GM12878 (cell line): Measurements from ENCODE around the gene LRSAM1. TPM values are rescaled to one million over a fixed set of nuclear protein-coding genes. Genes with fewer than 3 reads are reported as not detected.

Experiments
- ATAC-seq: fragments of 200-7000 bp; cut with Tn5 transposase; 3 replicates; pipeline ENCODE4 v1.9.1; 2020; ENCODE audit warnings: mild to moderate bottlenecking, moderate library complexity
- BruUV-seq: library from RNA; stranded (reverse); fragments of 400-500 nt; replicated peaks from 2 replicates; lab custom pipeline; 2021; lab: Mats Ljungman, UMichigan
- CTCF ChIA-PET: fragments of 300-600 bp; sonication (Branson Sonifier 250); formaldehyde crosslinking; extraction: SDS; loops from one replicate; lab custom pipeline; 2021; ENCODE audit warnings: inconsistent platforms; lab: Yijun Ruan, JAX
- POLR2A ChIA-PET: fragments of 350-600 bp; formaldehyde crosslinking; extraction: SDS; loops from one replicate; lab custom pipeline; 2021; ENCODE audit warnings: inconsistent platforms; lab: Charles Lee
- RAD21 ChIA-PET: fragments of 300-600 bp; sonication (Branson Sonifier 250); formaldehyde crosslinking; loops from one replicate; lab custom pipeline; 2023; ENCODE audit warnings: antibody characterized with exemption; ENCODE audit not compliant: unreplicated experiment; lab: Charles Lee
- SMC1A ChIA-PET: fragments of 300-600 bp; sonication (Branson Sonifier 250); formaldehyde crosslinking; loops from one replicate; lab custom pipeline; 2023; ENCODE audit not compliant: unreplicated experiment, uncharacterized antibody; lab: Charles Lee
- DNase-seq: peaks from one replicate; pipeline ENCODE4 v3.0.0-alpha.2; 2011; ENCODE audit warnings: low read depth, low spot score
- FAIRE-seq: peaks from 3 replicates; lab custom pipeline; 2011; peaks lifted over from hg19 to GRCh38; lab: Jason Lieb, UNC
- H2AFZ ChIP-seq: 2 replicates; pipeline ENCODE4 v1.6.0; 2011; ENCODE audit warnings: low read depth, low read length, control low read depth; ENCODE audit not compliant: control insufficient read depth
- H3K27ac ChIP-seq: 2 replicates; pipeline ENCODE4 v1.5.1; 2011; ENCODE audit warnings: control low read depth; ENCODE audit not compliant: control insufficient read depth, insufficient read depth
- H3K27me3 ChIP-seq, 2 experiments: replicated peaks in 1 of 2; 2 replicates each; pipeline versions ENCODE4 v1.6.0 to v1.6.1; 2011; ENCODE audit warnings: low read length in 1 of 2; ENCODE audit not compliant: control insufficient read depth in 2 of 2, insufficient read depth in 2 of 2
- H3K36me3 ChIP-seq, 2 experiments: 2 replicates each; pipeline ENCODE4 v1.5.1; 2011; ENCODE audit warnings: low read length in 1 of 2; ENCODE audit not compliant: control insufficient read depth in 2 of 2, insufficient read depth in 2 of 2
- H3K4me1 ChIP-seq: 2 replicates; pipeline ENCODE4 v1.6.1; 2011; ENCODE audit warnings: mild to moderate bottlenecking, low read length, moderate library complexity, mixed read lengths; ENCODE audit not compliant: control insufficient read depth, insufficient read depth
- H3K4me2 ChIP-seq: 2 replicates; pipeline ENCODE4 v1.6.0; 2011; ENCODE audit warnings: control low read depth; ENCODE audit not compliant: control insufficient read depth, insufficient read depth
- H3K4me3 ChIP-seq: fragments of 200-600 bp; sonication (generic); 2 replicates; pipeline ENCODE4 v1.5.1; 2016
- H3K79me2 ChIP-seq: 2 replicates; pipeline ENCODE4 v1.6.0; 2011; ENCODE audit warnings: low read length; ENCODE audit not compliant: control insufficient read depth, insufficient read depth
- H3K9ac ChIP-seq: 2 replicates; pipeline ENCODE4 v1.8.0; 2011; ENCODE audit warnings: low read length, control low read depth, mixed read lengths; ENCODE audit not compliant: control insufficient read depth, insufficient read depth
- H3K9me3 ChIP-seq: replicated peaks from 3 replicates; pipeline ENCODE4 v1.5.1; 2011; ENCODE audit warnings: mild to moderate bottlenecking, low read length; ENCODE audit not compliant: control insufficient read depth, insufficient read depth
- H4K20me1 ChIP-seq: 2 replicates; pipeline ENCODE4 v1.6.0; 2011; ENCODE audit not compliant: control insufficient read depth, insufficient read depth
- CHD2 ChIP-seq: IDR thresholded peaks from 2 replicates; pipeline ENCODE4 v1.6.1; 2011; ENCODE audit warnings: low read depth, low read length, improper control_type of control experiment, borderline replicate concordance
- CTCF ChIP-seq, 3 experiments: IDR thresholded peaks in 2 of 3; conservative IDR thresholded peaks in 1 of 3; 2 replicates each; pipeline ENCODE4 v1.5.1; 2011; ENCODE audit warnings: low read depth in 3 of 3, low read length in 3 of 3, mild to moderate bottlenecking in 3 of 3, control low read depth in 2 of 3, moderate library complexity in 2 of 3, inconsistent platforms in 1 of 3, mixed read lengths in 1 of 3; ENCODE audit not compliant: control insufficient read depth in 2 of 3, insufficient read depth in 1 of 3; ENCODE audit errors: extremely low read depth in 1 of 3
- DPF2 ChIP-seq: fragments of 450-650 bp; IDR thresholded peaks from 2 replicates; pipeline ENCODE4 v1.6.1; 2017; ENCODE audit warnings: mild to moderate bottlenecking
- FOXM1 ChIP-seq: IDR thresholded peaks from 2 replicates; pipeline ENCODE4 v1.6.1; 2012; ENCODE audit warnings: low read depth, mild to moderate bottlenecking, inconsistent platforms, low read length, moderate library complexity
- MEF2B ChIP-seq: fragments of 450-650 bp; IDR thresholded peaks from 2 replicates; pipeline ENCODE4 v1.6.1; 2018; ENCODE audit warnings: mild to moderate bottlenecking, moderate library complexity; ENCODE audit not compliant: partially characterized antibody, poor library complexity, severe bottlenecking
- NFXL1 ChIP-seq: fragments of 450-650 bp; IDR thresholded peaks from 2 replicates; pipeline ENCODE4 v1.6.1; 2017; ENCODE audit warnings: antibody characterized with exemption, mild to moderate bottlenecking, borderline replicate concordance
- NFYA ChIP-seq: IDR thresholded peaks from 2 replicates; pipeline ENCODE4 v1.6.1; 2011; ENCODE audit warnings: low read depth, mild to moderate bottlenecking, low read length, improper control_type of control experiment, borderline replicate concordance
- NR2C1 ChIP-seq: fragments of 450-650 bp; IDR thresholded peaks from 2 replicates; pipeline ENCODE4 v1.6.1; 2017; ENCODE audit warnings: antibody characterized with exemption, mild to moderate bottlenecking, moderate library complexity
- WGBS: methylation state at CpG from one replicate; pipeline ENCODE4 v1.1.6; 2016; ENCODE audit warnings: low lambda C conversion rate; ENCODE audit not compliant: insufficient replicate concordance, insufficient coverage; ENCODE audit errors: missing lambda C conversion rate; 5-methylcytosine and 5-hydroxymethylcytosine counted together
- in situ Hi-C: fragments of 300-500 bp; cut with MboI; formaldehyde crosslinking; loops from 9 replicates; pipeline ENCODE4 v1.14.3; 2018; ENCODE audit warnings: mixed read lengths
- intact Hi-C: fragments of 100-400 bp; cut with micrococcal nuclease; formaldehyde crosslinking; loops from one replicate; pipeline ENCODE4 v1.14.2; 2022; ENCODE audit not compliant: unreplicated experiment
- polyA plus RNA-seq, 11 experiments: library from polyadenylated mRNA; depleted of rRNA in 4 of 11; unstranded in 6 of 11; stranded (reverse) in 5 of 11; fragments of >200 nt; fragmentation: Nextera tagmentation in 4 of 11; fragmentation: Illumina TruSeq in 1 of 11; extraction: Ambion mirVana in 4 of 11; extraction: Trizol in 1 of 11; gene quantifications; 1 replicate in 1 of 11; 2 replicates in 10 of 11; pipeline versions ENCODE4 v1.2.1 to v1.2.3, GENCODE V29; 2011 to 2016; ENCODE audit warnings: inconsistent platforms in 2 of 11, missing spikeins in 2 of 11, low read depth in 1 of 11
- total RNA-seq, 4 experiments: library from RNA; depleted of rRNA in 3 of 4; stranded (reverse); fragments of >200 nt in 3 of 4; fragmentation: Illumina TruSeq in 1 of 4; extraction: Trizol in 1 of 4; gene quantifications; 2 replicates each; pipeline versions ENCODE4 v1.2.1 to v1.2.3, GENCODE V29; 2013 to 2021
- TF ChIP-seq, protein P1 (sequence below): fragments of 450-650 bp; IDR thresholded peaks from 2 replicates; pipeline ENCODE4 v1.6.1; 2017; ENCODE audit warnings: mild to moderate bottlenecking, low read depth, inconsistent platforms; ENCODE audit not compliant: poor library complexity, severe bottlenecking

The LRSAM1 gene
- total and polyA plus RNA-seq, 10 of the 15 experiments (the other 5 are each of a cell fraction or from before 2014, with no cell fraction given), result 0.14 to 23.4 (median 11.7) TPM

- Histone ChIP-seq H3K27ac (no peak overlapping the region), H2AFZ (no peak overlapping the region), H3K9me3 (no peaks in the 10 kb centered on the region), H4K20me1 (no peaks in the 10 kb centered on the region), H3K4me3 (no peak overlapping the region), H3K4me1 (no peaks in the 10 kb centered on the region), H3K27me3 (no peaks in the 10 kb centered on the region), H3K4me2 (no peak overlapping the region), H3K36me3 (no peaks in the 10 kb centered on the region), H3K9ac (no peak overlapping the region), H3K79me2 (no peaks in the 10 kb centered on the region)
- intact Hi-C loops, result no loop called here
- in situ Hi-C loops, result no loop called here
- ChIA-PET SMC1A (interaction anchor here (1.1 kb wide), 1 partner anchor 21 kb away, joined by 4 read pairs; no protein-coding TSS in a partner anchor), RAD21 (interaction anchor here (1.6 kb wide), 1 partner anchor 34 kb away, joined by 3 read pairs; no protein-coding TSS in a partner anchor), CTCF (interaction anchor here (1.0 to 1.4 kb wide), 2 partner anchors 13 to 47 kb away, joined by 3 read pairs; no protein-coding TSS in a partner anchor), POLR2A (no interaction called here)
- ATAC-seq (no peak), FAIRE-seq (no peak), DNase-seq (no peak)
- BruUV-seq, result no TSS peak
- no peak for TF ChIP-seq CHD2
- TF ChIP-seq NFXL1, result no peak
- TF ChIP-seq NR2C1, result no peak
- no peak for TF ChIP-seq NFYA
- TF ChIP-seq CTCF (IDR thresholded peaks at IDR 0.05 in 2 of 3, conservative IDR thresholded peaks at IDR 0.05 in 1 of 3; ENCODE audit: control insufficient read depth in 2 of 3, extremely low read depth in 1 of 3, insufficient read depth in 1 of 3, low read depth in 3 of 3, low read length in 3 of 3), result no peak
- TF ChIP-seq, protein P1, sequence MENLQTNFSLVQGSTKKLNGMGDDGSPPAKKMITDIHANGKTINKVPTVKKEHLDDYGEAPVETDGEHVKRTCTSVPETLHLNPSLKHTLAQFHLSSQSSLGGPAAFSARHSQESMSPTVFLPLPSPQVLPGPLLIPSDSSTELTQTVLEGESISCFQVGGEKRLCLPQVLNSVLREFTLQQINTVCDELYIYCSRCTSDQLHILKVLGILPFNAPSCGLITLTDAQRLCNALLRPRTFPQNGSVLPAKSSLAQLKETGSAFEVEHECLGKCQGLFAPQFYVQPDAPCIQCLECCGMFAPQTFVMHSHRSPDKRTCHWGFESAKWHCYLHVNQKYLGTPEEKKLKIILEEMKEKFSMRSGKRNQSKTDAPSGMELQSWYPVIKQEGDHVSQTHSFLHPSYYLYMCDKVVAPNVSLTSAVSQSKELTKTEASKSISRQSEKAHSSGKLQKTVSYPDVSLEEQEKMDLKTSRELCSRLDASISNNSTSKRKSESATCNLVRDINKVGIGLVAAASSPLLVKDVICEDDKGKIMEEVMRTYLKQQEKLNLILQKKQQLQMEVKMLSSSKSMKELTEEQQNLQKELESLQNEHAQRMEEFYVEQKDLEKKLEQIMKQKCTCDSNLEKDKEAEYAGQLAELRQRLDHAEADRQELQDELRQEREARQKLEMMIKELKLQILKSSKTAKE, result no peak
- TF ChIP-seq FOXM1, result no peak
- TF ChIP-seq MEF2B, result no peak
- TF ChIP-seq DPF2, result no peak
- 36% methylated on average over 3 of the region's 4 CpGs for WGBS
Measured at GRCh38 chr9:127538849-127539258, 87.5 kb downstream of the LRSAM1 start.
